Effector CD4-positive, alpha-beta T cell (primary cell): ENCODE results near the gene ACTMAP.
"Not testable (repeated sequence)": the region's sequence is repeated elsewhere in the genome, so short reads cannot be mapped to it uniquely, and the experiment has no call there.

Source experiments
- DNase-seq: peaks from one replicate; pipeline ENCODE4 v3.0.0-alpha.2; 2020

ACTMAP gene

DNA sequence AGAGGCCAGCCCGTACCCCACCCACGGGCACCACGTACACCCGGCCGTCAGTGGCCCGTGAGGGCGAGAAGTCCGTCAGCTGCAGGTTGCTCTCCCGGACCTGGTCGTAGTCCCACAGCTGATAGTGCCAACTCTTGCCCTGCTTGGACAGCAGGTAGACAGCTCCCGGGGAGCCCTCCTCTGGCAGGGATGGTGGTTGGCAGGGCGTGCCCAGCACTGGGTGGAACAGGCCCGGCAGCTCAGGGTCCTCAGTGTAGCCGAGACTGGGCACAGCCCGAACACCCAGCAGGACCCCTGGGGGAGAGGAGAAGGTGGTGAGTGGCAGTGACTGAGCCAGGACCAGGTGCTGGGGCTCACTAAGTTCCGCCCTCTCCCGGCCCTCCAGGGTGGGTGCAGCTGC is 7.8 kb downstream of the ACTMAP start:
- no peak for DNase-seq

DNA sequence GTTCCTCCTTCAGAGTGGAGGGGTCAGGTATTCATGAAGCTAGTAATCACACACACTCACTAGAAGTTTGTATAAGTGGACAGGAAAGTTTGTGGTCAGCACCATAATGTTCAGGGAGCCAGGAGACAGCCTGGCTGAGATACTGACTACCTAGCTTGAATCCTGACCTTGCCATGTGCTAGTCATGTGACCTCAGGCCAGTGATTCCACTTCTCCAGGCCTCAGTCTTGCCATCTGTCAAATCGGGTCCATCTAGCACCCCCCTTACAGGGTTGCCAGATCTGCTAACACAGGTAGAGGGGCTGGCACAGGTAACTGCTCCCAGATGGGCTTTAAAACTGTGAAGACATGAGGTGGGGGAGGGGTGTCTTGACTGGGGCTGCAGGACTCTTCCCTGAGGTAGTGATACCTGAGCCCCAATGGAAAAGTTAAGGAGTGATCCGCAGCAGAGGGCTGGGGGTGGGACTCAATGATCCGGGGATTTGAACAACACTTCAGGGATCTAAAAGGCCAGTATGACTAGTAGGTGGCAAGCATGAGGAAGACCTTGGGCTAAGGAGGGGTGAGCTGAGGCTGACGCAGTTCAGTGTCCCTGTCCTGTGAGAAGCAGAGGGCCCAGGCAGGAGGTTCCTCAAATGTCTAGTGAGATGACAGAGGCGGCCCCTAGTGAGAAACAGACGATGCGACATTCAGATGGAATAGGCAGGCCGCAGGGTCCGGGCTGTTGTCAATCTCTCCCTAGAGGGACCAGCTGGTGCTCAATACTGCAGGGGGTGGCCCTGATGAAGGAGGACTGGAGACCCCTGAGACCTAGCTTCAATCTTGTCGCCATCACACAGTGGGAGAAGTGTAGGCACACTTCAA is 8.5 kb downstream of the ACTMAP start:
- DNase-seq: no peak

DNA sequence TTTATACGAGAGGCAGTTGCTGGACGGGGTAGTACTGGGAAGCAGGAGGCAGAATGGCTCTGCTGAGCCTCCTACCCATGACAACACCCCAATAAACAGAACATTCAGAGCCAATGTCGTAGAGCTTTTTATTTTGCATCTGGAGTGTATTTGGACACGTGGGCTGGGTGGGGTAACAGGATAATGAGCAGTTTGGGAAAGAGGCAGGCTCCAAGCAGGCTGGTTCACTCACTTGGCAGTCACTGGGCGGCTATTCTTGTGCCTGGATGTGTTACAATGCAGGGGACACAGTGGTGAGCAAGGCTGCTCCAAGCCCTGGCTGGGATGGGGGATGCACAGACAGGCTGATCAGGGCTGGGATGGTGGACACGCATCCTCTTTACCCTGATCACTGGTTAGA is 9.5 kb downstream of the ACTMAP start:
- no peak for DNase-seq

DNA sequence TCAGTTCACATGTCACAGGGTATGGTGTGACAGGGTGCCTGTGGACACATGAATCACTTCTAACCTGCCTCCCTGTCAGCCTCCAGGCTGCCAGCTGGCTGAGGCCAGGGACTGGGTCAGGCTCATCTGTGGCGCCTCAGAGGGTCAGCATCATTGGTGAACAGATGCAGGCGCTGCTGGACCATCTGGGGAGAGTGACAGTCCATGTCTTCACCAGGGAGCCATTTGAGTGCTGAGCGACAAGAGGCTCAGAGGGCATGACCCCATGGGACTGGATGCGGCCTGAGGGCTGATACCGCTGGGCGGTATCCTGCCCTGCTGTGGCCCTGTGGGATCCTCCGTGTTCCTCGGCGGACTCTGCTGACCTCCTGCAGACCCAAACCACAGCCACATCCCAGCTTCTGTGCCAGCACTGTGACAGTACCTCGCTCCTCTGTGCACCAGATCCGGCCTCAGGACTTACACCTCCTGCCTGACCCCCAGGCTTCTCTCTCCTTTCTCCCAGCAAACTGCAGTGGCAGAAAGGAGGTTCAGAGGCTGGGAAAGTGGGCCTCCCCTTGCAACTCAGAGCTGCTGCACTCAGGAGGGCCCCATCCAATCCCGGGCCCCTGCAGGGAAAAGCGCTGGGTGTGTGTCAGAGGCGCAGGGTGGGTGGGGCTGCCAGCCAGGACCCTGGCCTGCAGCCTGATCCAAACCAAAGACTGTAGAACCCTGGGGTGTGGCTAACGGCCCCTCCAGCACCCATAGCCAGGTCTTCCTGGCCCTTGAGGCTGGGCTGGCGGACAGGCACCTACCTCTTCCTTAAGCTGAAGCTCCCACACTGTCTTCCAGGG is 10.2 kb downstream of the ACTMAP start:
- DNase-seq: no peak

DNA sequence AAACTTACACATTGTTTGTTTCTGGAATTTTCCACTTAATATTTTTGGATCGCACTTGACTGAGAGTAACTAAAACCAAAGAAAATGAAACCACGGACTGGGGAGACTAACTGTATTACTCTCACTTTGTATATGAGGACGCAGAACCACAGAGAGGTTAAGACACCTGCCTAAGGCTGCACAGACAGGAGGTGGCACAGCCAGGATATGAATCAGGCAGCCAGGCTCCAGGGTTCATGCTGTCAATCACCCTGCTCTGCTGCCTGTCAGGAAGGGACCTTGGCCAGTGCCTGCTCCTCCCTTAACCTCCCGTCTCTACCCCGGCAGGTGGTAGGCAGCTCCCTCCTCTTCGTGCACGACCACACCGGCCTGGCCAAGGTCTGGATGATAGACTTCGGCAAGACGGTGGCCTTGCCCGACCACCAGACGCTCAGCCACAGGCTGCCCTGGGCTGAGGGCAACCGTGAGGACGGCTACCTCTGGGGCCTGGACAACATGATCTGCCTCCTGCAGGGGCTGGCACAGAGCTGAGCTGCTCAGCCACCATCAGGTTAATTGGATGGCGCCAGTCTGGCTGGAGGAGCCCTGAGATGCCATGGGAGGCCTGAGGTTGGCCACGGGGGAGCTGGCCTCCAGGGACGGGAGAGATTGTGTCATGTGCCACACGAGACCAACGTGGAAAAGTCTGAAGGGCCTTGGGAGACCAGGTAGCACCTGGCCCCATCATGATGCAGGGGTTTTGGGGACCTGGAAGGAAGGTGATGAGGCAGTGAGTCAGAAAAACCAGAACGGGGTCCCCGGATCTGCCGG is 11.0 kb downstream of the ACTMAP start:
- no peak for DNase-seq

DNA sequence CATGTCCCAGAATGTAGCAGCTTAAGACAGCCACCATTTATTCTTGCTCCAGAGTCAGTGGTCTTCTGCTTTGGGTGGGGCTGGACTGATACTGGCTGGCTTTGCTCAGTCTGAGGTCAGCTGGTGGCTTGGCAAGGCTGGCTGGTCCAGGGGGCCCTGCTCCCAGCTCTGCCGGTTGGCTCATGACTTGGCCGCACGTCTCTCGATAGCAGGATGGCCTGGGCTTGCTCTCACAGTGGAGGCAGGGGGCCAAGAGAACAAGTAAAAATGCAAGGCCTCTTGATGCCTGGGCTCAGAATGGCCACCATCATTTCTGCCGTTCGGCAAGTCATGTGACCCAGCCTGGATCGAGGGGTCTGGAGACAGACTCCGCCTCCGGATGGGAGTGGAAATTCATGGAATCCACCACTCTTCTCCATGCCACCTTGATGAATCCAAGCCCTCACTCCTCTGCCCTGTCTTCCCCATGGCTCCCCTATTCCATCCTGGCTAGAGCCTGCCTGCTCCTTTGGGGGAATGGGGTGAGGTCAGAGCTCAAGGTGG is 13.1 kb downstream of the ACTMAP start:
- no peak for DNase-seq

DNA sequence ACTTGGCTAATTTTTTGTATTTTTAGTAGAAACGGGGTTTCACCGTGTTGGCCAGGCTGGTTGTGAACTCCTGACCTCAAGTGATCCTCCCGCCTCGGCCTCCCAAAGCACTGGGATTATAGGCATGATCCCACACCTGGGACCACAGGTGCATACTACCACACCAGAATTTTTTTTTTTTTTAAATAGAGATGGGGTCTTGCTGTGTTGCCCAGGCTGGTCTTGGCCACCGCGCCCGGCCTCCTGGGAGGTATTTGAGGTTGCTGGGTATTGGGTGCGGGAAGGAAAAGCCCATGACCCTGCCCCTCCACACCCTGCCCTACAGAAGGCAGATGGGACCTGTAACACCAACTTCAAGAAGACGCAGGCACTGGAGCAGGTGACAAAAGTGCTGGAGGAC is 13.6 kb downstream of the ACTMAP start:
- DNase-seq: no peak

DNA sequence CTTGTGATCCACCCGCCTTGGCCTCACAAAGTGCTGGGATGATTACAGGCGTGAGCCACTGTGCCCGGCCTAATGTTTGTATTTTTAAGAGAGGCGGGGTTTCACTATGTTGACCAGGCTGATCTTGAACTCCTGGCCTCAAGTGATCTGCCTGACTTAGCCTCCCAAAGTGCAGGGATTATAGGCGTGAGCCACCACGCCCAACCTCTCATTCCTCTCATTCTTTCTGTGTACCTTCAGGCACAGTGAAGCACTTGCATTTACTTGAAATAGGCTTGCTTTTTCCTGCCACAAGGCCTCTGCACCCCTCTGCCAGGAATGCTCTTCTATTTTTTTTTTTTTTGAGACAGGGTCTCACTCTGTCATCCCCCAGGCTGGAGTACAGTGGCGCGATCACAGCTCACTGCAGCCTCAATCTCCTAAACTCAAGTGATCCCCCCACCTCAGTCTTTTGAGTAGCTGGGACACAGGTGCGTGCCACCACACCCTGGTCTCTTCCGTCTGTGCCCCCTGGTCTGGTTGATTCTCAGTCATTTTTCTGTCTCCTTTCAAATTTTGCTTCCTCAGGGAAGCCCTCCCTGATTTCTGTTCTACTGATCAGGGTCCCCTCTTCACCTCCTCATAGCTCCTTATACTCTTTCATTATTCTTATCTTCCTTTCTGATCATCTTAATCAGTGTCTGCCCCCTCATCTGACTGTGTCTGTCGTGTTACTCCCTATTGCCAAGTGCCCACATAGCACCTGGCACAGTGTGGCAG is 15.1 kb downstream of the ACTMAP start:
- no peak for DNase-seq

DNA sequence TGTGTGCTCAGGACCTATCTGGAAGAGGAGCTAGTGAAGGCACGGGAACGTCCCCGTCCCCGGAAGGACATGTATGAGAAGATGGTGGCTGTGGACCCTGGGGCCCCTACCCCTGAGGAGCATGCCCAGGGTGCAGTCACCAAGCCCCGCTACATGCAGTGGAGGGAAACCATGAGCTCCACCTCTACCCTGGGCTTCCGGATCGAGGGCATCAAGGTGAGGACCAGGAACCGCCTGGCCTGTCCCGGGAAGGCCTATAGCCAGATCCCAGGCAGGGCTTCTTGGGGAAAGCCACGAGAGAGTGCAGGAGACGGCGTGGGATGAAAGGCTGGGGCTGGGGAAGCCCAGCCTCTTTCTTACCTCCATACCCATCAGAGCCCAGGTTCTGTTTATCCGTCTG is 17.1 kb downstream of the ACTMAP start:
- no peak for DNase-seq

DNA sequence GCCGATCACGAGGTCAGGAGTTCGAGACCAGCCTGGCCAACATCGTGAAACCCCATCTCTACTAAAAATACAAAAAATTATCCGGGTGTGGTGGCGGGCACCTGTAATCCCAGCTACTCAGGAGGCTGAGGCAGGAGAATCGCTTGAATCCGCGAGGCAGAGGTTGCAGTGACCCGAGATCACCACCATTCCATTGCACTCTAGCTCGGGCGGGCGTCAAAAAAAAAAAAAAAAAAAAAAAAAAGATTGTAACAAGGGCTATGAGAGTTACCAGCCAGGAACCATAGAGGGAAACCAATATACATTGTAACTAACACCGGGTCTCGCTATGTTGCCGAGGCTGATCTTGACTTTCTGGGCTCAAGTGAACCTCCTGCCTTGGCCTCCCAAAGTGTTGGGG is 18.0 kb downstream of the ACTMAP start:
- DNase-seq: not testable (repeated sequence)

DNA sequence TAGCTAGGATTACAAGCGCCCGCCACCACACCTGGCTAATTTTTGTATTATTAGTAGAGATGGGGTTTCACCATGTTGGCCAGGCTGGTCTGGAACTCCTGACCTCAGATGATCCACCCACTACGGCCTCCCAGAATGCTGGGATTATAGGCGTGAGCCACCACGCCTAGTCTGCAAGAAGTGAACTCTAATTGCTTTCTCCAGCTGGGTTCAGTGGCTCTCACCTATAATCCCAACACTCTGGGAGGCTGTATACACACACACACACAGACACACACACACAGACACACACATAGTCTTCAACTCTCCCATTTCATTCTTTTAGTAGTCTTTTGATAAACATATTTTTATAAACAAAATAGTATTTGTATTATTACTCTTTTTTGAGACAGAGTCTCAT is 20.2 kb downstream of the ACTMAP start:
- not testable (repeated sequence) for DNase-seq

DNA sequence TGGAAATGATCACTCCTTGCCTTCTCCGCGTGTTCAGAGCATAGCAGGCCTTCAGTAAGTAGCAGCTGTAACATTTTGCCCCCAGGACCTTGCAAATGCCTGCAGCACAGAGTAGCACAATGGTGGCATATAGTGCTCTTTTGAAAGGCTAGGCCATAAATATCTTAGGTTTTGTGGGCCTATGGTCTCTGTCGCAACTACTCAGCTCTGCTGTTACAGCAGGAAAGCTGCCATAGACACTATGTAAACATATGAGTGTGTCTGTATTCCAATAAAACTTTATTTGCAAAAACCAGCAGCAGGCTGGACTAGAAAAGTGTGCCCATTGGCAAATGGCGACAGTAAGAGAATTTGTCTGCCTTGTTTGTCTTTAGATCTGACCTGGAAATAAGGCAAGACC is 24.0 kb downstream of the ACTMAP start:
- no peak for DNase-seq

DNA sequence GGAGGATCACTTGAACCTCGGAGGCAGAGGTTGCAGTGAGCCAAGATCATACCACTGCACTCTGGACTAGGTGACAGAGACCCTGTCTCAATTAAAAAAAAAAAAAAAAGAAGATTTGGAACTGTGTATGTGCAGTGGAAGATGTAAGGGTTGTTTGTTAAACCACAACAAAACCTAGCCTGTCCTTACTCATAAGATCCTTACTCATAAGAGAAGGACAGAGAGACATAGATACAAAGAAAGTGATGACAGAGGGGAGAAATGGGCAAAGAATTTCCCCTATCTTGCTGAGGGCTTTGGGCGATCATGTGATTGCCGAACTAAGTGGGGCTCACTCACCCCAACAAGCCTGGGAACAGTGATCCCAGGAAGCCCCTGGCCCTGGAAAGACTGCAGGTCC is 25.4 kb downstream of the ACTMAP start:
- no peak for DNase-seq

DNA sequence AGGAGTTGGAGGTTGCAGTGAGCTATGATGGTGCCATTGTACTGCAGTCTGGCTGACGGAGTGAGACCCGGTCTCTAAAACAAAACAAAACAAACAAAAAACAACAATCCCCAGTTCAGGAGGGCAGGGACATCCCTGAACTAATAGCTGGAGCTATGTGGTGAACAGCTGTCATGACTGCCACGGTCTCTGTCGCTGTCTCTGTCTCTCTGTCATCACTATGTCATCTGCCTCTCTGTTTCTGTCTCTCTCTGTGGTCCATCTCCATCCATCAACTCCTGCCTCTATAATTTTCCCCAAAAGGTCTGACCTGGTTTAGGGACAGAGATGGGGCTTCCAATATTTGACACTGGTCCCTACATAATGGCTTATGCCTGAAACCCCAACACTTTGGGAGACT is 26.0 kb downstream of the ACTMAP start:
- DNase-seq: no peak

DNA sequence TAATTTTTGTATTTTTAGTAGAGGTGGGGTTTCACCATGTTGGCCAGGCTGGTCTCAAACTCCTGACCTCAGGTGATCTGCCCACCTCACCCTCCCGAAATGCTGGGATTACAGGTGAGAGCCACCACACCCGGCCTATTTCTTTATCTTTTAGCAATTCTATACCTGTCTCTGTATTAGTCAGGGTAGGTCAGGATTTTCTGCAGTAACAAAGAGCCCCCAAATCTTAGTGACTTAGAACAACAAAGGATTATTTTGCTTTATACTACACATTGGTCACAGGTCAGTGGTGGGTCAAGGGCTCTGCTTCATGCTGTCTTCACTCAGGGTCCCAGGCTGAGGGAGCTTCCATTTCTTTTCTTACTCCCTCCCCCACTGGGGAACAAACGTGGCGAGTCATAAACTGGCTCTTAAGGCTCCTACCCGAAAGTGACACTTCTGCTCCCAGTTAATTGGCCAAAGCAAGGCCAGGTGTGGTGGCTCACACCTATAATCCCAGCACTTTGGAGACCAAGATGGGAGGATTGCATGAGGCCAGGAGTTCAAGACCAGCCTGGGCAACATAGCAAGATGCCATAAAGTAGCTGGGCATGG is 26.5 kb downstream of the ACTMAP start:
- no peak for DNase-seq

DNA sequence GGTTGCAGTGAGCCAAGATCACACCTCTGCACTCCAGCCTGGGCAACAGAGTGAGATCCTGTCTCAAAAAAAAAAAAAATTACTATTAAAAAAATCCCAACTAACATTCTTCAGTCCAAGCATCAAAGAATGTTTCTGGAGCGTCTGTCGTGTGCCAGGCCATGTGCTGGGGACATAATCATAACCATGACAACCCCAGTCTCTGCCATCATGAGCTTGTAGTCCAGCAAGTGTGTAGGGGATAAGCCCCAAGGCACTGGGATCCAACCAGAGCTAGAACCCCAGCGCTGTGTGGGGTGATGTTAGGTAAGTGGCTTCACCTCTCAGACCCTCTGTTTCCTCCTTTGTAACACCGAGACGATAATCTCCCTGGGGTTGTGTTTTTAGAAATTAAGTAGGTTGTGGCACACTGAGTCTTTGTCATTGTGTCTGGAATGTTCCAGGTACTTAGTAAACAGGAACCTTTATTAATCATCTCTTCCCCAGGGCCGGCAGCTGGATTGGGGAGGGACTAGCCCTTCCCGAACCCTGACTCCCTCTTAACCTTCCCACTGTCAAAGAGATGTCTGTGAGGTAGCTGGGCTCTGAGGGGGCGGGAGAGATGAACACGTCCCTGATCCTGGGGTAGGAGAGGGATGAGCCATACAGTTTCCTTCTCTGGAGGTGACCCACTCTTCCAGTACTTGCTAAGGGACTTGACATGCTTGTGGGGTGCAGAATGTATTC is 28.2 kb downstream of the ACTMAP start:
- DNase-seq: no peak

DNA sequence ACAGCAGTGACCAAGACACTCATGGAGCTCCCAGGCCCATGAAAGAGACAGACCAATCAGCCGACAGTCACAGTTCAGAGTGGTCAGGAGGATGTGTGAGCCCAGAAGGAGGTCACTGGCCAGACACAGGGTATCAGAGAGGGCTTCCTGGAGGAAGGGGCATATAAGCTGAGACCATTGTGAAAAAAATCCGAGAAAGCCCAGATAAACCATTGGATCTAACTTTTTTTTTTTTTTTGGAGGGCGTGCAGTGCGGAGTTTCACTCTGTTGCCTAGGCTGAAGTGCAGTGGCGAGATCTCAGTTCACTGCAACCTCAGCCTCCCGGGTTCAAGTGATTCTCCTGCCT is 29.2 kb downstream of the ACTMAP start:
- no peak for DNase-seq

DNA sequence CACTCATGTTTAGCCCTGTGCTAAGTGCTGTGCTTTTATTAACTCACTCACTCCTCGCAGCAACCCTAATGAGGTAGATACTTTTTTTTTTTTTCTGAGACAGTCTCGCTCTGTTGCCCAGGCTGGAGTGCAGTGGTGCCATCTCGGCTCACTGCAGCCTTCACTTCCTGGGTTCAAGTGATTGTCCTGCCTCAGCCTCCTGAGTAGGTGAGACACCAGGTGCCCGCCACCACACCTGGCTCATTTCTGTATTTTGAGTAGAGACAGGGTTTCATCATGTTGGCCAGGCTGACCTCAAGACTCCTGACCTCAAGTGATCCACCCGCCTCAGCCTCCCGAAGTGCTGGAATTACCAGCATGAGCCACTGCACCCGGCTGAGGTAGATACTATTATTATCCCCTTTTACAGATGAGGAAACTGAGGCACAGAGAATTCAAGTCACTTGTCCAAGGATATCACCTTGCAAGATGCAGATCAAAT is 30.8 kb downstream of the ACTMAP start:
- DNase-seq: no peak

DNA sequence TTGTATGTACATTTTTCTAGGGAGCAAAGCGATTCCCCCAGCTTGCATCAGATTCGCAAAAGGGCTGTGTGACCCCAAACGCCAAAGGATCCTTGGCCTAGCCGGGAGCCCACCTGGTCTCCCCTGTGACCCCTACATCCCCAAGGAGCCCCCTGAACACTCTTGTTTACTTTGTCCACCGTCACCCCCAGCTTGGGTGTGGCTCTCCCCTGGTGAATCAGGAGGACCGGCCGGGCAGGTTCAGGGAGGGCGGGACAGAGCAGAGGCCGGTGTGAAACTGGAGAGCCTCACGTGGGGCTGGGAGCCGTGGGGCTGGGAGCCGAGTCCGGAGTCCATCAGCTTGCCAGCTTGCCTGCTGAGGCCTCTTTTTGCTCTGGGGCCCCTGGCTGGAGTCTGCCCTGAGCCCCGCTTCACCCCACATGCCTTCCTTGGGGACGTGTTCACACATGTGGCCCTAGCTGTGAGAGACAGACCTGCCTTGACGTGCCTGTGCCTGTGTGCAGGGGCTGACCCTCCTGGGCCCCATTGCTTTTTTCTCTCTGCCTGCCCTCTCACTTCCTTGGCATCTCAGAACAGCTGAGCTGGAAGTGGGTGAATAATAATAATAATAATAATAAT is 31.4 kb downstream of the ACTMAP start:
- no peak for DNase-seq
